HepG2 (cell line): ENCODE measurements around the gene GPR33. TPM values are rescaled to one million over a fixed set of nuclear protein-coding genes. Genes with fewer than 3 reads are reported as not detected.

Source experiments
- ATF7 ChIP-seq, 2 experiments: fragments of 450-650 bp in 1 of 2; sonication (generic) in 1 of 2; formaldehyde crosslinking in 1 of 2; IDR thresholded peaks; 2 replicates each; pipeline versions ENCODE4 v1.4.0 to v1.6.1; 2016 to 2020; ENCODE audit warnings: antibody characterized with exemption in 1 of 2, mild to moderate bottlenecking in 1 of 2, missing genetic modification reagents in 1 of 2
- ATF7-NPFF ChIP-seq: sonication (generic); formaldehyde crosslinking; IDR thresholded peaks from 2 replicates; pipeline ENCODE4 v1.8.1; 2023; ENCODE audit warnings: mild to moderate bottlenecking, low read depth, missing genetic modification reagents, moderate library complexity
- ATM ChIP-seq: fragments of 450-650 bp; IDR thresholded peaks from 2 replicates; pipeline ENCODE4 v1.7.1; 2017; ENCODE audit warnings: mild to moderate bottlenecking, borderline replicate concordance
- IKZF5 ChIP-seq: IDR thresholded peaks from 2 replicates; pipeline ENCODE4 v1.6.1; 2018; ENCODE audit warnings: missing genetic modification reagents, mild to moderate bottlenecking, missing compliant biosample characterization
- KDM3A ChIP-seq: IDR thresholded peaks from 2 replicates; pipeline ENCODE4 v1.6.1; 2018; ENCODE audit warnings: low read depth, missing compliant biosample characterization
- KLF6 ChIP-seq: IDR thresholded peaks from 2 replicates; pipeline ENCODE4 v1.8.0; 2016; ENCODE audit warnings: missing biosample characterization, missing genetic modification reagents
- PTBP1 ChIP-seq: fragments of 200-400 bp; formaldehyde crosslinking; IDR thresholded peaks from 2 replicates; pipeline ENCODE4 v1.6.1; 2018; ENCODE audit warnings: low read length, low read depth; ENCODE audit not compliant: poor library complexity, severe bottlenecking
- RARA ChIP-seq: IDR thresholded peaks from 2 replicates; pipeline ENCODE4 v1.6.1; 2016; ENCODE audit warnings: missing genetic modification reagents, missing compliant biosample characterization
- TCF7 ChIP-seq: sonication (generic); IDR thresholded peaks from 2 replicates; pipeline ENCODE4 v1.6.1; 2016; ENCODE audit warnings: antibody characterized with exemption, low read depth
- TERF1 ChIP-seq: sonication (generic); formaldehyde crosslinking; IDR thresholded peaks from 2 replicates; pipeline ENCODE4 v1.8.0; 2022; ENCODE audit warnings: mild to moderate bottlenecking, missing genetic modification reagents, moderate library complexity
- ZFYVE20 ChIP-seq: sonication (generic); formaldehyde crosslinking; IDR thresholded peaks from 2 replicates; pipeline ENCODE4 v1.8.0; 2023; ENCODE audit warnings: low read depth, mild to moderate bottlenecking, moderate library complexity, missing genetic modification reagents, borderline replicate concordance
- ZMYM2 ChIP-seq: sonication (generic); formaldehyde crosslinking; IDR thresholded peaks from 2 replicates; pipeline ENCODE4 v1.8.0; 2022; ENCODE audit warnings: mild to moderate bottlenecking, missing genetic modification reagents
- ZNF101 ChIP-seq: sonication (generic); formaldehyde crosslinking; IDR thresholded peaks from 2 replicates; pipeline ENCODE4 v1.4.0; 2020; ENCODE audit warnings: mild to moderate bottlenecking, low read depth, missing genetic modification reagents, borderline replicate concordance
- ZNF335 ChIP-seq: sonication (generic); formaldehyde crosslinking; IDR thresholded peaks from 2 replicates; pipeline ENCODE4 v1.4.0; 2020; ENCODE audit warnings: missing genetic modification reagents
- ZNF513 ChIP-seq: sonication (generic); formaldehyde crosslinking; conservative IDR thresholded peaks from 2 replicates; pipeline ENCODE4 v1.5.0; 2020; ENCODE audit warnings: missing genetic modification reagents
- ZNF839 ChIP-seq: sonication (generic); formaldehyde crosslinking; IDR thresholded peaks from 2 replicates; pipeline ENCODE4 v1.4.0; 2020; ENCODE audit warnings: missing genetic modification reagents, mild to moderate bottlenecking, borderline replicate concordance
- polyA plus RNA-seq, 8 experiments: library from polyadenylated mRNA; depleted of rRNA in 3 of 8; stranded (reverse) in 7 of 8; unstranded in 1 of 8; fragments of >200 nt; fragmentation: Illumina TruSeq in 4 of 8; extraction: Trizol in 4 of 8; gene quantifications; 2 replicates each; pipeline versions ENCODE4 v1.2.1 to v1.2.3, GENCODE V29; 2011 to 2016; ENCODE audit warnings: low read depth in 4 of 8, missing spikeins in 1 of 8, mixed read lengths in 1 of 8; ENCODE audit not compliant: insufficient read depth in 1 of 8
- total RNA-seq, 5 experiments: library from RNA; depleted of rRNA; stranded (reverse); fragments of >200 nt; fragmentation: Illumina TruSeq; extraction: Trizol; gene quantifications; 2 replicates each; pipeline ENCODE4 v1.2.3, GENCODE V29; 2016; ENCODE audit warnings: low read depth in 1 of 5
- TF ChIP-seq, protein P1 (sequence below): sonication (generic); formaldehyde crosslinking; IDR thresholded peaks from 2 replicates; pipeline ENCODE4 v1.5.1; 2020; ENCODE audit warnings: mild to moderate bottlenecking, missing genetic modification reagents, borderline replicate concordance
- TF ChIP-seq, protein P2 (sequence below): sonication (generic); formaldehyde crosslinking; IDR thresholded peaks from 2 replicates; pipeline ENCODE4 v1.5.0; 2020; ENCODE audit warnings: missing genetic modification reagents

GPR33 gene
- total and polyA plus RNA-seq, 2 of the 13 experiments (the other 11 are each of a cell fraction or from before 2014, with no cell fraction given), result not detected

DNA sequence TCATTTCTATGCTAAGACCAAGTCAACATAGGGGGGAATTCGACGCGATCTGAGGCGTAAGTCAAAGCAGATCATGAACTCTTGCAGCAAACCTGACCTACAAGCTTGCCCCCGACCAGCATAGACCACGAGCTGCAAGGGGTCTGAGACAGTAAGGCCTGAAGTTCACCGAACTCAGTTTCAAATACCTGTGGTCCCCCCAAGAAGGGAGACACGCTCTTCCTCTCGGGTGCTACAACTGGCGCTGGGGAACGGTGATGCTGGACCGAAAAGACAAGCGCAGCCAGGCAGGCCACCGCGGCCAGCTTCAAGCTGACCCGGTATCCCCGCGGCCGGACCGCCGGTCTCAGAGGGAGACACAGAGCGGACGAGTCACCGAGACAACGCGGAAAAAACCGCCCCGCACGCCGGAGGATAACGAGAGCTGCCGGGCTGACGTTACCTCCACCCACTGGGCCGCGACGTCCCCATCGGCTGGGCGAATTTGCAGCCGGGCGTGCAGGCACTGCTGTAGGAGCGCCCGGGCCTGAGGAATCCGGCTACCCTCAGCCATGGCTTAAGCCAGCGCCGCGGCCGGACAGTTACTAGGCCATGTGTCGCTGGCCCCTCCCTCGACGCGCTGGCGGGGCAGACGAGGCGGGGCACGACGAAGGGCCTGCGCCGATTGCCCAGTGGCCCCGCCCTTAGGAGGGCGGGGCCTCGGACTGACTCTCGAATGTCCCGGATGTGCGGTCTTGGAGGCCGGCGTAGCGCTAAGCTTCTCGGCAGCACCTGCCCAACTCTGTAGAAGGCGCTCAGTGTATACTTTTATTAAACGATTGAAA, 30.8 kb downstream of the GPR33 start, which contains the start of gene DTD2 (continued):
- TF ChIP-seq, protein P1, sequence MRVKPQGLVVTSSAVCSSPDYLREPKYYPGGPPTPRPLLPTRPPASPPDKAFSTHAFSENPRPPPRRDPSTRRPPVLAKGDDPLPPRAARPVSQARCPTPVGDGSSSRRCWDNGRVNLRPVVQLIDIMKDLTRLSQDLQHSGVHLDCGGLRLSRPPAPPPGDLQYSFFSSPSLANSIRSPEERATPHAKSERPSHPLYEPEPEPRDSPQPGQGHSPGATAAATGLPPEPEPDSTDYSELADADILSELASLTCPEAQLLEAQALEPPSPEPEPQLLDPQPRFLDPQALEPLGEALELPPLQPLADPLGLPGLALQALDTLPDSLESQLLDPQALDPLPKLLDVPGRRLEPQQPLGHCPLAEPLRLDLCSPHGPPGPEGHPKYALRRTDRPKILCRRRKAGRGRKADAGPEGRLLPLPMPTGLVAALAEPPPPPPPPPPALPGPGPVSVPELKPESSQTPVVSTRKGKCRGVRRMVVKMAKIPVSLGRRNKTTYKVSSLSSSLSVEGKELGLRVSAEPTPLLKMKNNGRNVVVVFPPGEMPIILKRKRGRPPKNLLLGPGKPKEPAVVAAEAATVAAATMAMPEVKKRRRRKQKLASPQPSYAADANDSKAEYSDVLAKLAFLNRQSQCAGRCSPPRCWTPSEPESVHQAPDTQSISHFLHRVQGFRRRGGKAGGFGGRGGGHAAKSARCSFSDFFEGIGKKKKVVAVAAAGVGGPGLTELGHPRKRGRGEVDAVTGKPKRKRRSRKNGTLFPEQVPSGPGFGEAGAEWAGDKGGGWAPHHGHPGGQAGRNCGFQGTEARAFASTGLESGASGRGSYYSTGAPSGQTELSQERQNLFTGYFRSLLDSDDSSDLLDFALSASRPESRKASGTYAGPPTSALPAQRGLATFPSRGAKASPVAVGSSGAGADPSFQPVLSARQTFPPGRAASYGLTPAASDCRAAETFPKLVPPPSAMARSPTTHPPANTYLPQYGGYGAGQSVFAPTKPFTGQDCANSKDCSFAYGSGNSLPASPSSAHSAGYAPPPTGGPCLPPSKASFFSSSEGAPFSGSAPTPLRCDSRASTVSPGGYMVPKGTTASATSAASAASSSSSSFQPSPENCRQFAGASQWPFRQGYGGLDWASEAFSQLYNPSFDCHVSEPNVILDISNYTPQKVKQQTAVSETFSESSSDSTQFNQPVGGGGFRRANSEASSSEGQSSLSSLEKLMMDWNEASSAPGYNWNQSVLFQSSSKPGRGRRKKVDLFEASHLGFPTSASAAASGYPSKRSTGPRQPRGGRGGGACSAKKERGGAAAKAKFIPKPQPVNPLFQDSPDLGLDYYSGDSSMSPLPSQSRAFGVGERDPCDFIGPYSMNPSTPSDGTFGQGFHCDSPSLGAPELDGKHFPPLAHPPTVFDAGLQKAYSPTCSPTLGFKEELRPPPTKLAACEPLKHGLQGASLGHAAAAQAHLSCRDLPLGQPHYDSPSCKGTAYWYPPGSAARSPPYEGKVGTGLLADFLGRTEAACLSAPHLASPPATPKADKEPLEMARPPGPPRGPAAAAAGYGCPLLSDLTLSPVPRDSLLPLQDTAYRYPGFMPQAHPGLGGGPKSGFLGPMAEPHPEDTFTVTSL (CRISPR knock-in tag), result peak; percentile 96
- peak; percentile 100 for TF ChIP-seq ATF7-NPFF (CRISPR knock-in tag)
- no peak; the same call in 1 of the 2 replicates for TF ChIP-seq TCF7
- peak; percentile 99 for TF ChIP-seq KLF6 (CRISPR knock-in tag)
- TF ChIP-seq ZMYM2, result peak; percentile 90
- TF ChIP-seq ZNF513 (CRISPR knock-in tag), result no peak; the same call in 1 of the 2 replicates
- peak; percentile 99 for TF ChIP-seq ZNF335
- TF ChIP-seq, protein P2, sequence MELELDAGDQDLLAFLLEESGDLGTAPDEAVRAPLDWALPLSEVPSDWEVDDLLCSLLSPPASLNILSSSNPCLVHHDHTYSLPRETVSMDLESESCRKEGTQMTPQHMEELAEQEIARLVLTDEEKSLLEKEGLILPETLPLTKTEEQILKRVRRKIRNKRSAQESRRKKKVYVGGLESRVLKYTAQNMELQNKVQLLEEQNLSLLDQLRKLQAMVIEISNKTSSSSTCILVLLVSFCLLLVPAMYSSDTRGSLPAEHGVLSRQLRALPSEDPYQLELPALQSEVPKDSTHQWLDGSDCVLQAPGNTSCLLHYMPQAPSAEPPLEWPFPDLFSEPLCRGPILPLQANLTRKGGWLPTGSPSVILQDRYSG (CRISPR knock-in tag), result peak; percentile 94
- peak; percentile 88 for TF ChIP-seq PTBP1
- TF ChIP-seq RARA (CRISPR knock-in tag), result peak; percentile 64
- TF ChIP-seq ZFYVE20, result peak; percentile 95
- TF ChIP-seq ATF7 (IDR thresholded peaks at IDR 0.05), result no peak
- TF ChIP-seq ATF7 (CRISPR knock-in tag; IDR thresholded peaks at IDR 0.05), result peak; percentile 98
- peak; percentile 100 for TF ChIP-seq ZNF839
- TF ChIP-seq ZNF101 (CRISPR knock-in tag), result peak; percentile 99; the same call in 1 of the 2 replicates
- TF ChIP-seq IKZF5, result peak; percentile 99
- TF ChIP-seq TERF1 (CRISPR knock-in tag), result peak; percentile 96
- no peak for TF ChIP-seq ATM
- TF ChIP-seq KDM3A, result peak; percentile 100
